HEK293 (cell line): ENCODE measurements around the gene PDE11A.

ENCODE experiments used
- CTCF ChIA-PET: fragments of 350-600 bp; formaldehyde crosslinking; extraction: SDS; loops from one replicate; lab custom pipeline; 2021; ENCODE audit warnings: antibody characterized with exemption; lab: Yijun Ruan, JAX
- POLR2A ChIA-PET: fragments of 300-600 bp; formaldehyde crosslinking; extraction: SDS; loops from one replicate; lab custom pipeline; 2020; ENCODE audit warnings: antibody characterized with exemption, inconsistent platforms; lab: Yijun Ruan, JAX
- H3K27ac ChIP-seq: fragments of 200-500 bp; sonication (Bioruptor generic); 2 replicates; pipeline ENCODE4 v1.5.1; 2014; ENCODE audit warnings: low read depth, low read length, control low read depth, inconsistent platforms; ENCODE audit errors: extremely low read depth
- H3K36me3 ChIP-seq, 2 experiments: fragments of 200-500 bp in 1 of 2; sonication (Bioruptor generic) in 1 of 2; 1 replicate in 1 of 2; 2 replicates in 1 of 2; pipeline ENCODE4 v1.5.1; 2014 to 2017; ENCODE audit warnings: inconsistent platforms in 2 of 2, low read length in 2 of 2; ENCODE audit not compliant: control insufficient read depth in 2 of 2, insufficient read depth in 1 of 2
- H3K4me1 ChIP-seq: fragments of 200-500 bp; sonication (Bioruptor generic); 2 replicates; pipeline ENCODE4 v1.5.1; 2014; ENCODE audit warnings: mild to moderate bottlenecking, low read length, inconsistent platforms; ENCODE audit not compliant: control insufficient read depth, insufficient read depth
- H3K4me3 ChIP-seq: 2 replicates; pipeline ENCODE4 v1.5.1; 2011; ENCODE audit warnings: low read depth, mild to moderate bottlenecking, control low read depth, low read length, moderate library complexity
- H3K9me3 ChIP-seq: fragments of 200-500 bp; sonication (Bioruptor generic); 2 replicates; pipeline ENCODE4 v1.5.1; 2014; ENCODE audit warnings: low read depth, low read length, inconsistent platforms; ENCODE audit not compliant: control insufficient read depth, insufficient read depth
- GLI2 ChIP-seq: fragments of 450-650 bp; formaldehyde crosslinking; IDR thresholded peaks from 2 replicates; pipeline ENCODE4; 2017; ENCODE audit warnings: missing biosample characterization, missing genetic modification characterization, low read depth, borderline replicate concordance
- KLF16 ChIP-seq: fragments of 450-650 bp; formaldehyde crosslinking; IDR thresholded peaks from 2 replicates; pipeline ENCODE4 v1.5.1; 2017; ENCODE audit warnings: missing biosample characterization, missing genetic modification characterization
- OVOL3 ChIP-seq: fragments of 450-650 bp; formaldehyde crosslinking; IDR thresholded peaks from 2 replicates; pipeline ENCODE4 v1.5.1; 2016; ENCODE audit warnings: missing biosample characterization, missing genetic modification characterization
- PRDM6 ChIP-seq: fragments of 450-650 bp; formaldehyde crosslinking; IDR thresholded peaks from 2 replicates; pipeline ENCODE4 v1.5.1; 2017; ENCODE audit warnings: missing biosample characterization, missing genetic modification characterization
- REPIN1 ChIP-seq: fragments of 450-650 bp; formaldehyde crosslinking; IDR thresholded peaks from 2 replicates; pipeline ENCODE4 v1.5.1; 2017; ENCODE audit warnings: missing biosample characterization, missing genetic modification characterization, low read depth
- ZBTB1 ChIP-seq: fragments of 450-650 bp; formaldehyde crosslinking; IDR thresholded peaks from 2 replicates; pipeline ENCODE4 v1.5.1; 2016; ENCODE audit warnings: missing biosample characterization, missing genetic modification characterization
- ZBTB17 ChIP-seq: fragments of 450-650 bp; formaldehyde crosslinking; IDR thresholded peaks from 2 replicates; pipeline ENCODE4 v1.5.1; 2016; ENCODE audit warnings: missing biosample characterization, missing genetic modification characterization
- ZNF114 ChIP-seq: fragments of 450-650 bp; formaldehyde crosslinking; IDR thresholded peaks from 2 replicates; pipeline ENCODE4 v1.5.0; 2017; ENCODE audit warnings: missing biosample characterization, missing genetic modification characterization
- ZNF132 ChIP-seq: fragments of 450-650 bp; formaldehyde crosslinking; IDR thresholded peaks from 2 replicates; pipeline ENCODE4 v1.5.1; 2017; ENCODE audit warnings: missing biosample characterization, missing genetic modification characterization, borderline replicate concordance
- ZNF133 ChIP-seq: fragments of 450-650 bp; formaldehyde crosslinking; IDR thresholded peaks from 2 replicates; pipeline ENCODE4 v1.5.1; 2016; ENCODE audit warnings: missing biosample characterization, missing genetic modification characterization
- ZNF398 ChIP-seq: fragments of 450-650 bp; formaldehyde crosslinking; IDR thresholded peaks from 2 replicates; pipeline ENCODE4 v1.5.1; 2017; ENCODE audit warnings: missing biosample characterization, missing genetic modification characterization
- ZNF501 ChIP-seq: fragments of 450-650 bp; formaldehyde crosslinking; IDR thresholded peaks from 2 replicates; pipeline ENCODE4 v1.5.1; 2016; ENCODE audit warnings: missing biosample characterization, missing genetic modification characterization
- ZNF510 ChIP-seq: fragments of 450-650 bp; formaldehyde crosslinking; IDR thresholded peaks from 2 replicates; pipeline ENCODE4 v1.5.1; 2018; ENCODE audit warnings: mild to moderate bottlenecking, missing genetic modification characterization, missing biosample characterization; ENCODE audit not compliant: insufficient replicate concordance
- ZNF521 ChIP-seq: fragments of 450-650 bp; formaldehyde crosslinking; IDR thresholded peaks from 2 replicates; pipeline ENCODE4 v1.5.1; 2017; ENCODE audit warnings: missing biosample characterization, mild to moderate bottlenecking, missing genetic modification characterization
- ZNF555 ChIP-seq: fragments of 450-650 bp; formaldehyde crosslinking; conservative IDR thresholded peaks from 2 replicates; pipeline ENCODE4 v1.5.1; 2017; ENCODE audit warnings: missing biosample characterization, mild to moderate bottlenecking, missing genetic modification characterization, inconsistent platforms
- ZNF561 ChIP-seq: fragments of 450-650 bp; IDR thresholded peaks from 2 replicates; pipeline ENCODE4 v1.5.1; 2018; ENCODE audit warnings: missing biosample characterization, missing genetic modification characterization, borderline replicate concordance
- ZNF623 ChIP-seq: fragments of 450-650 bp; formaldehyde crosslinking; IDR thresholded peaks from 2 replicates; pipeline ENCODE4 v1.5.1; 2016; ENCODE audit warnings: missing biosample characterization, missing genetic modification characterization
- ZNF624 ChIP-seq: fragments of 450-650 bp; formaldehyde crosslinking; IDR thresholded peaks from 2 replicates; pipeline ENCODE4 v1.5.1; 2017; ENCODE audit warnings: missing biosample characterization, missing genetic modification characterization
- ZNF645 ChIP-seq: fragments of 450-650 bp; formaldehyde crosslinking; IDR thresholded peaks from 2 replicates; pipeline ENCODE4; 2016; ENCODE audit warnings: missing biosample characterization, missing genetic modification characterization
- ZNF664 ChIP-seq: fragments of 450-650 bp; formaldehyde crosslinking; IDR thresholded peaks from 2 replicates; pipeline ENCODE4 v1.5.1; 2016; ENCODE audit warnings: missing biosample characterization, missing genetic modification characterization
- TF ChIP-seq, protein P1 (sequence below): fragments of 450-650 bp; formaldehyde crosslinking; IDR thresholded peaks from 2 replicates; pipeline ENCODE4 v1.5.1; 2016; ENCODE audit warnings: missing biosample characterization, missing genetic modification characterization, borderline replicate concordance

PDE11A gene

GRCh38 chr2:177822941-177823340, 249.6 kb downstream of the PDE11A start:
- H3K27ac ChIP-seq: no peak overlapping the region
- no peaks in the 10 kb centered on the region for H3K36me3 ChIP-seq
- ChIA-PET POLR2A (no interaction called here), CTCF (no interaction called here)
- H3K4me3 ChIP-seq: no peak overlapping the region
- no peaks in the 10 kb centered on the region for H3K9me3 ChIP-seq
- TF ChIP-seq GLI2 (tag by site-specific recombination): no peak
- TF ChIP-seq, all 188 proteins: peak for 0
- H3K4me1 ChIP-seq: no peaks in the 10 kb centered on the region

DNA sequence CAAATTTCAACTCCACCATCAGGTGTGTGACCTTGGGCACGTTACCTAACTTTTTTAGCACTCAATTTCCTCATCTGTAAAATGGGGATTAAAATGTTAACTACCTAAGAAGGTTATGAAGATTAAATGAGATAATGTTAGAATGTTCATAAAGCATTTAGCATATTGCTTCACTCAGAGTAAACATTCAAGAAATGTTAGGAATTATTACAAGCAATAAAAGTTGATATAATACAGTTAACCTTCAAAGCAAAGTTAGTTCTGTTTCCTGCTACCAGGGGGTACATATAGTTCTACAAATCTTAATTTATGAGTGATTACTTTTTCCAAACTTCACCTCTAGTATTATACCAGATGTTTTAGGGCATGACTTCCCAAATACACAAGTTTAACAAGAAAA, 254.2 kb downstream of the PDE11A start:
- Histone ChIP-seq H3K4me3 (no peak overlapping the region), H3K27ac (no peak overlapping the region), H3K4me1 (no peaks in the 10 kb centered on the region), H3K9me3 (no peaks in the 10 kb centered on the region), H3K36me3 (no peaks in the 10 kb centered on the region)
- ChIA-PET CTCF (no interaction called here), POLR2A (no interaction called here)
- TF ChIP-seq ZNF664 (tag by site-specific recombination): 0 out of 2 replicates have a peak, but pooled peaks have one; percentile 17
- no peak for TF ChIP-seq ZBTB17 (tag by site-specific recombination)
- no peak for TF ChIP-seq ZNF510

DNA sequence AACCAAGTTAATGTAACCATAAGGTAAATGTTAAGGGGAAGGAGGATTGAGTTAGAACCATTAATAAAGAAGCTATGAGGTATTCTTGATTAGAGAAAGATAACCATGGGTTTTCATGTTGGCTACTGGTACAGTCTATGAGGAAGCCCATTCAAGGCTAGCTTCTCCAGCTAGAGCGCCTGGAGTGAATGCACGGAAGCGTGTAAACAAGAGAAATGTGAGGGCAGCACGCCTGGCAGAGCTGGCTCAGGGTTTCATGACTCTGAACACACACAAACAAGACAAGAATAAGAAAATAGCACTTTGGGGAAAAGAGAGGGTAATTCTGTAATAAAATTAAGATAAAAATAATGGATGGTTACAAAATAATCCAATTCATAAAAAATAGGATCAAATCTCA, 255.3 kb downstream of the PDE11A start:
- no peaks in the 10 kb centered on the region for H3K4me1 ChIP-seq
- POLR2A ChIA-PET: no interaction called here
- no peak for TF ChIP-seq ZNF624 (tag by site-specific recombination)
- TF ChIP-seq, protein P1, sequence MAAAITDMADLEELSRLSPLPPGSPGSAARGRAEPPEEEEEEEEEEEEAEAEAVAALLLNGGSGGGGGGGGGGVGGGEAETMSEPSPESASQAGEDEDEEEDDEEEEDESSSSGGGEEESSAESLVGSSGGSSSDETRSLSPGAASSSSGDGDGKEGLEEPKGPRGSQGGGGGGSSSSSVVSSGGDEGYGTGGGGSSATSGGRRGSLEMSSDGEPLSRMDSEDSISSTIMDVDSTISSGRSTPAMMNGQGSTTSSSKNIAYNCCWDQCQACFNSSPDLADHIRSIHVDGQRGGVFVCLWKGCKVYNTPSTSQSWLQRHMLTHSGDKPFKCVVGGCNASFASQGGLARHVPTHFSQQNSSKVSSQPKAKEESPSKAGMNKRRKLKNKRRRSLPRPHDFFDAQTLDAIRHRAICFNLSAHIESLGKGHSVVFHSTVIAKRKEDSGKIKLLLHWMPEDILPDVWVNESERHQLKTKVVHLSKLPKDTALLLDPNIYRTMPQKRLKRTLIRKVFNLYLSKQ (tag by site-specific recombination): no peak
- TF ChIP-seq REPIN1 (tag by site-specific recombination): no peak
- TF ChIP-seq ZNF398: no peak
- TF ChIP-seq KLF16 (tag by site-specific recombination): no peak
- no peak for TF ChIP-seq OVOL3 (tag by site-specific recombination)
- TF ChIP-seq PRDM6 (tag by site-specific recombination): no peak
- no peak for TF ChIP-seq ZNF132 (tag by site-specific recombination)
- no peak overlapping the region for H3K4me3 ChIP-seq
- no peaks in the 10 kb centered on the region for H3K9me3 ChIP-seq
- CTCF ChIA-PET: no interaction called here
- H3K27ac ChIP-seq: no peak overlapping the region
- no peaks in the 10 kb centered on the region for H3K36me3 ChIP-seq

DNA sequence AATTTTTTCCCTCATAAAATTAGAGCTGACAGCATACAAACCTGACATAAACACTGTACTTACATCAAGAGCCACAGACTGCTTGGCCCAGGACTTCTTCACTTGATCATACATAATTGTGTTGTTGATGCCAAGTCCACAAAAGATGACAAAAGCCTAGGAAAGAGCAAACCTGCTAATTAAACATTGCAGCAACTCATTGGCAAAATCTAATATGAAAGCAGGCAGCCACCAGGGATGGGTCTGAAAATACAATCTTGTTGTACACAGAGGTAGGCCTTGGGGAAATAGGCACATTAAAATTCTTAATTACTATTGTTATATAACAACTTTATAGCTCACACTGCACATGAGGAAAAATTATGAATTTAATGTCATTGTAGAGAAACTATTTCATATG, 255.8 kb downstream of the PDE11A start:
- Histone ChIP-seq H3K4me3 (no peak overlapping the region), H3K9me3 (no peaks in the 10 kb centered on the region), H3K4me1 (no peaks in the 10 kb centered on the region), H3K36me3 (no peaks in the 10 kb centered on the region), H3K27ac (no peak overlapping the region)
- POLR2A ChIA-PET: no interaction called here
- CTCF ChIA-PET: no interaction called here
- TF ChIP-seq ZNF645 (tag by site-specific recombination) (no peak), ZNF501 (tag by site-specific recombination) (no peak), ZNF521 (tag by site-specific recombination) (no peak), ZBTB1 (tag by site-specific recombination) (no peak), ZNF555 (tag by site-specific recombination) (no peak), ZNF133 (no peak), ZNF561 (tag by site-specific recombination) (no peak), ZNF114 (tag by site-specific recombination) (no peak), ZNF624 (tag by site-specific recombination) (no peak), ZNF623 (tag by site-specific recombination) (no peak)
